ENCODE measurements around the gene GABARAP. TPM values are rescaled to one million over a fixed set of nuclear protein-coding genes. Genes with fewer than 3 reads are reported as not detected.

Gene GABARAP
- total and polyA plus RNA-seq, 10 of the 15 experiments (the other 5 are each of a cell fraction or from before 2014, with no cell fraction given), result 134 to 613 (median 285) TPM

GRCh38 chr17:7225711-7226331 is 16.4 kb downstream of the GABARAP start:
- H3K9ac ChIP-seq (ENCODE audit: control insufficient read depth, insufficient read depth, low read length), result no peak overlapping the region
- intact Hi-C loops (cut with micrococcal nuclease; ENCODE audit: unreplicated experiment), result no loop called here
- H3K4me2 ChIP-seq (ENCODE audit: control insufficient read depth, insufficient read depth), result no peak overlapping the region
- 89% methylated on average over 12 of the region's 21 CpGs for WGBS (ENCODE audit: insufficient coverage, insufficient replicate concordance, low lambda C conversion rate, missing lambda C conversion rate)
- ChIA-PET RAD21 (ENCODE audit: unreplicated experiment) (no interaction called here), CTCF (no interaction called here), SMC1A (ENCODE audit: uncharacterized antibody, unreplicated experiment) (interaction anchor here (1.2 kb wide), 1 partner anchor 24 kb away, joined by 3 read pairs; no protein-coding TSS in a partner anchor), POLR2A (no interaction called here)
- no peak for FAIRE-seq
- no peak for ATAC-seq
- DNase-seq (ENCODE audit: low read depth, low spot score), result no peak
- no peak overlapping the region for H3K27ac ChIP-seq (ENCODE audit: control insufficient read depth, insufficient read depth)
- no peak overlapping the region for H2AFZ ChIP-seq (ENCODE audit: control insufficient read depth, low read depth, low read length)
- H3K4me1 ChIP-seq (ENCODE audit: control insufficient read depth, insufficient read depth, low read length), result peaks cover 3% of the 10 kb centered on the region; the same call in 1 of the 2 replicates
- peaks cover 27 to 31% of the 10 kb centered on the region in 2 experiments for H3K36me3 ChIP-seq (ENCODE audit: control insufficient read depth in 2 of 2, insufficient read depth in 2 of 2, low read length in 1 of 2)
- H3K27me3 ChIP-seq (replicated peaks in 1 of 2; ENCODE audit: control insufficient read depth in 2 of 2, insufficient read depth in 2 of 2, low read length in 1 of 2), result no peaks in the 10 kb centered on the region
- in situ Hi-C loops (cut with MboI), result no loop called here
- H3K9me3 ChIP-seq (replicated peaks; ENCODE audit: control insufficient read depth, insufficient read depth, low read length), result no peaks in the 10 kb centered on the region
- BruUV-seq (replicated peaks), result no TSS peak
- peaks cover 3% of the 10 kb centered on the region; the same call in 1 of the 2 replicates for H3K79me2 ChIP-seq (ENCODE audit: control insufficient read depth, insufficient read depth, low read length)
- TF ChIP-seq, protein P1, sequence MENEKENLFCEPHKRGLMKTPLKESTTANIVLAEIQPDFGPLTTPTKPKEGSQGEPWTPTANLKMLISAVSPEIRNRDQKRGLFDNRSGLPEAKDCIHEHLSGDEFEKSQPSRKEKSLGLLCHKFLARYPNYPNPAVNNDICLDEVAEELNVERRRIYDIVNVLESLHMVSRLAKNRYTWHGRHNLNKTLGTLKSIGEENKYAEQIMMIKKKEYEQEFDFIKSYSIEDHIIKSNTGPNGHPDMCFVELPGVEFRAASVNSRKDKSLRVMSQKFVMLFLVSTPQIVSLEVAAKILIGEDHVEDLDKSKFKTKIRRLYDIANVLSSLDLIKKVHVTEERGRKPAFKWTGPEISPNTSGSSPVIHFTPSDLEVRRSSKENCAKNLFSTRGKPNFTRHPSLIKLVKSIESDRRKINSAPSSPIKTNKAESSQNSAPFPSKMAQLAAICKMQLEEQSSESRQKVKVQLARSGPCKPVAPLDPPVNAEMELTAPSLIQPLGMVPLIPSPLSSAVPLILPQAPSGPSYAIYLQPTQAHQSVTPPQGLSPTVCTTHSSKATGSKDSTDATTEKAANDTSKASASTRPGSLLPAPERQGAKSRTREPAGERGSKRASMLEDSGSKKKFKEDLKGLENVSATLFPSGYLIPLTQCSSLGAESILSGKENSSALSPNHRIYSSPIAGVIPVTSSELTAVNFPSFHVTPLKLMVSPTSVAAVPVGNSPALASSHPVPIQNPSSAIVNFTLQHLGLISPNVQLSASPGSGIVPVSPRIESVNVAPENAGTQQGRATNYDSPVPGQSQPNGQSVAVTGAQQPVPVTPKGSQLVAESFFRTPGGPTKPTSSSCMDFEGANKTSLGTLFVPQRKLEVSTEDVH (IDR thresholded peaks at IDR 0.05; ENCODE audit: low read depth, partially characterized antibody), result no peak
- TF ChIP-seq, protein P2, sequence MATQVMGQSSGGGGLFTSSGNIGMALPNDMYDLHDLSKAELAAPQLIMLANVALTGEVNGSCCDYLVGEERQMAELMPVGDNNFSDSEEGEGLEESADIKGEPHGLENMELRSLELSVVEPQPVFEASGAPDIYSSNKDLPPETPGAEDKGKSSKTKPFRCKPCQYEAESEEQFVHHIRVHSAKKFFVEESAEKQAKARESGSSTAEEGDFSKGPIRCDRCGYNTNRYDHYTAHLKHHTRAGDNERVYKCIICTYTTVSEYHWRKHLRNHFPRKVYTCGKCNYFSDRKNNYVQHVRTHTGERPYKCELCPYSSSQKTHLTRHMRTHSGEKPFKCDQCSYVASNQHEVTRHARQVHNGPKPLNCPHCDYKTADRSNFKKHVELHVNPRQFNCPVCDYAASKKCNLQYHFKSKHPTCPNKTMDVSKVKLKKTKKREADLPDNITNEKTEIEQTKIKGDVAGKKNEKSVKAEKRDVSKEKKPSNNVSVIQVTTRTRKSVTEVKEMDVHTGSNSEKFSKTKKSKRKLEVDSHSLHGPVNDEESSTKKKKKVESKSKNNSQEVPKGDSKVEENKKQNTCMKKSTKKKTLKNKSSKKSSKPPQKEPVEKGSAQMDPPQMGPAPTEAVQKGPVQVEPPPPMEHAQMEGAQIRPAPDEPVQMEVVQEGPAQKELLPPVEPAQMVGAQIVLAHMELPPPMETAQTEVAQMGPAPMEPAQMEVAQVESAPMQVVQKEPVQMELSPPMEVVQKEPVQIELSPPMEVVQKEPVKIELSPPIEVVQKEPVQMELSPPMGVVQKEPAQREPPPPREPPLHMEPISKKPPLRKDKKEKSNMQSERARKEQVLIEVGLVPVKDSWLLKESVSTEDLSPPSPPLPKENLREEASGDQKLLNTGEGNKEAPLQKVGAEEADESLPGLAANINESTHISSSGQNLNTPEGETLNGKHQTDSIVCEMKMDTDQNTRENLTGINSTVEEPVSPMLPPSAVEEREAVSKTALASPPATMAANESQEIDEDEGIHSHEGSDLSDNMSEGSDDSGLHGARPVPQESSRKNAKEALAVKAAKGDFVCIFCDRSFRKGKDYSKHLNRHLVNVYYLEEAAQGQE (IDR thresholded peaks at IDR 0.05; ENCODE audit: low read depth, low read length), result no peak
- TF ChIP-seq PAX8 (IDR thresholded peaks at IDR 0.05) (no peak), NR2C1 (IDR thresholded peaks at IDR 0.05) (no peak), ZNF207 (IDR thresholded peaks at IDR 0.05; ENCODE audit: borderline replicate concordance) (no peak), SIX5 (IDR thresholded peaks at IDR 0.05; ENCODE audit: low read depth, low read length, severe bottlenecking) (no peak), SRF (IDR thresholded peaks at IDR 0.05; ENCODE audit: low read depth in 2 of 2, low read length in 2 of 2) (no peak), IKZF2 (IDR thresholded peaks at IDR 0.05) (no peak), SMAD1 (IDR thresholded peaks at IDR 0.05; ENCODE audit: low read depth, partially characterized antibody) (no peak), MYB (IDR thresholded peaks at IDR 0.05; ENCODE audit: borderline replicate concordance, low read depth, low read length) (no peak), POLR2A (IDR thresholded peaks at IDR 0.05; ENCODE audit: low read depth, low read length) (no peak; the same call in 1 of the 2 replicates), KLF5 (IDR thresholded peaks at IDR 0.05; ENCODE audit: partially characterized antibody) (no peak)
- no peaks in the 10 kb centered on the region for H4K20me1 ChIP-seq (ENCODE audit: control insufficient read depth, insufficient read depth)
- no peak overlapping the region for H3K4me3 ChIP-seq

Data from GM12878 (cell line).